HG02759 (cell line): Measurements from ENCODE around the gene WNT10A.
A peak's percentile ranks its signal among the peaks of the same experiment; 100 is the strongest.
"Not testable (repeated sequence)": the region's sequence is repeated elsewhere in the genome, so short reads cannot be mapped to it uniquely, and the experiment has no call there.

Source experiments
- ATAC-seq: cut with Tn5 transposase; IDR thresholded peaks from one replicate; pipeline ENCODE4 v1.9.1; 2021; ENCODE audit warnings: mild to moderate bottlenecking, moderate library complexity; ENCODE audit not compliant: unreplicated experiment

Gene WNT10A

GRCh38 chr2:218880102-218880858 is at the start of gene WNT10A:
Gene WNT10A (plus strand): TSS chr2:218880852. CDS start chr2:218880996, 144 bp downstream.
- ATAC-seq: peak; percentile 73

DNA sequence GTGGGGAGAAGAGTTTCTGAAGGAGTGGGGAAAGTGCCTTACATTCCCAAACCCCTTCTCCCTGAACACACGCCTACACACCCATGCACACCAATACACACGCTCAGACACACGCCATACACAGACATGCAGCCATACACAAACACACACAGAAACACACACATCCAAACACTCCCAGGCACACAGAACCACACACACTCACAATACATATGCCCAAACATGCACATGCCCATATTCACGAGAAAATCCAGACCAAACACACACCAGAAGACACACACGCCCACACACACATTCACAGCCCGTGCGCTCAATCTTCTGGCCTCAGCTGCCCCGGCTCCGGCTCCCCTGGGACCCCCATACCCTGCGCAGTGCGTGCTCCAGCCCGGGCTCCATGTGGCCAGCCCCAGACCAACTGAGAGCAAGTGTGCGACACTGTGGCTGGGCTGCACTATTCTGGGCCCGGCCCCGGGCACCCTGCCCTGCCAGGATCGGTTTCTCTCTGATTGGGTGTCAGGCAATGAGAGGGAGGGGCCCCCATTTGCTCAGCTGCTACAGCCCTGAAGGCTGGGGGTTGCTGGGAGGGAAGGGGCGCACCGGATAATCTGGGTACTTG is 49.2 kb upstream of the WNT10A start, which contains the start of gene PRKAG3:
Gene PRKAG3, minus strand, starts transcription at position 426 of the 613 bp plus-strand sequence.
- no peak for ATAC-seq

GRCh38 chr2:218832081-218832480 is 48.6 kb upstream of the WNT10A start:
- no peak for ATAC-seq

DNA sequence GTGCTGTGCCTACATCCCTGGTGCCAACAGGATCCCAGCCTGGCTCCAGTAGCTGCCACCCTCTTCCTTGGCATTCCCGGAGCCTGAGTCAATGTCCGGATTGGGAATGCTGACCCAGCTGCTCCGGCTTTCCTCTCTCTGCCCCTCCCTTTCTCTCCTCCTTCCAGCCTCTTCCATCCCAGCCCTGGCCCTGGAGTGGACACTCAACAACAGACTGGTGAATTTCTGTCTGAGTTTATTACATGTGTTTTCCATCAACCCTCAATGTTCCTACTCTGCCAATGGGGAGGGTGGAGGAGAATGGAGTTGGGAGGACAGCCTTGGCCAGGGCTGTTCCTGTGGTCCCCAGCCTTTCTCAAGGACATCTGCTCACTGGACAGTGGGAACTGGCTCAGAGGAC is 48.1 kb upstream of the WNT10A start:
- no peak for ATAC-seq

GRCh38 chr2:218833023-218833609 is 47.5 kb upstream of the WNT10A start:
- no peak for ATAC-seq

GRCh38 chr2:218834685-218835084 is 46.0 kb upstream of the WNT10A start:
- ATAC-seq: no peak

DNA sequence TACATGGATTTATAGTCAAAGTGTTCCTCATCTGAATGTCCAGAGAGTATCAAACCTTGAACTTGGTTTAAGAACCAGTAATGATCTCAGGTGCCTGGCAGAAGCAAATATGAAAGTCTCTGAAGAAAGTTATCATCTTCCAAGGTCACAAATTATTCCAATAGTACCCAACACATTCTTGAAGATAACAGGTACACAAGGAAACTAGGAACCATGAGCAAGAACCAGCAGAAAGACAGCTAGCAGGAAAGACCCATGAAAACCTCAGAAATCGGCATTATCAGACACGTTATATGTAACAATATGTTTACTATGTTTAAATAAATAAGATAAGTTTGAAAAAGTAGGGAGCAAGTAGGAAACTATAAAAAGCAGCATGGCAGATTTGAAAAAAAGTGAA is 43.2 kb upstream of the WNT10A start:
- no peak for ATAC-seq

GRCh38 chr2:218839430-218839829 is 41.2 kb upstream of the WNT10A start:
- no peak for ATAC-seq

GRCh38 chr2:218839888-218840287 is 40.8 kb upstream of the WNT10A start:
- no peak for ATAC-seq

- ATAC-seq: not testable (repeated sequence)
Measured at GRCh38 chr2:218844334-218844733, 36.3 kb upstream of the WNT10A start.

- not testable (repeated sequence) for ATAC-seq
Measured at GRCh38 chr2:218846963-218847362, 33.7 kb upstream of the WNT10A start.

DNA sequence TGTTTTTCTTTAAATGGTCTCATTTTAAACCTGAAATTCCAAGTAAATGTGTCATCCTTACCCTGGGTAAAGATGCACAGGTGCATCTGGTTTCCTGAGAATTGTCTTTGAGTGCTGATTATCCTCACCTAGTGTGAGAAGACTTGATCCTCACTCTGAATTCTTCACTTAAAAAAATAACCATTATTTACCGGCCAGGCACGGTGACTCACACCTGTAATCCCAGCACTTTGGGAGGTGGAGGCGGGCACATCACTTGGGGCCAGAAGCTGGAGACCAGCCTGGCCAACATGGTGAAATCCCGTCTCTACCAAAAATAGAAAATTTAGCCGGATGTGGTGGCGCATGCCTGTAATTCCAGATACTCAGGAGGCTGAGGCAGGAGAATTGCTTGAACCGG is 30.9 kb upstream of the WNT10A start:
- ATAC-seq: no peak

GRCh38 chr2:218850796-218851195 is 29.9 kb upstream of the WNT10A start:
- ATAC-seq: no peak

DNA sequence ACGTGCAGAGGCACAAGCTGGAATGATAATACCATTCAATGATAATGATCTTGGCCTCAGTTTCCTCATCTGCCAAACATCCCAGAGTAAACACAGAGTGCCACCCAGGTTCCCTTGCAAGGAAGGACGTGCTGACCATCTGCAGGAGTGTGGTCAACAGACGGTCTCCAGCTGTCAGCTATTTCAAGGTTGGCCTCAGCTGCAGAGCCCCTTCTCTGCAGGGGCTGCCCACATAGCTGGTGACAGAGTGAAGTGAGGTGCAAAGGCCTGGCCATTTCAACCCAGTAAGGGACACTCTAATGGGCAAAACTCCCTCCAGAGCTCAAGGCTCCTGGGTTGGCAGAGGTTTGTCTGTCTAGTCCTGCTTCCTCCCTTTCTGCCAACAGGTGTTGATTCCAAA is 29.4 kb upstream of the WNT10A start:
- ATAC-seq: no peak

- ATAC-seq: no peak
Measured at GRCh38 chr2:218852911-218853667, 27.6 kb upstream of the WNT10A start.

- ATAC-seq: no peak
Measured at GRCh38 chr2:218853766-218854165, 26.9 kb upstream of the WNT10A start.

GRCh38 chr2:218854860-218855259 is 25.8 kb upstream of the WNT10A start:
- ATAC-seq: no peak

DNA sequence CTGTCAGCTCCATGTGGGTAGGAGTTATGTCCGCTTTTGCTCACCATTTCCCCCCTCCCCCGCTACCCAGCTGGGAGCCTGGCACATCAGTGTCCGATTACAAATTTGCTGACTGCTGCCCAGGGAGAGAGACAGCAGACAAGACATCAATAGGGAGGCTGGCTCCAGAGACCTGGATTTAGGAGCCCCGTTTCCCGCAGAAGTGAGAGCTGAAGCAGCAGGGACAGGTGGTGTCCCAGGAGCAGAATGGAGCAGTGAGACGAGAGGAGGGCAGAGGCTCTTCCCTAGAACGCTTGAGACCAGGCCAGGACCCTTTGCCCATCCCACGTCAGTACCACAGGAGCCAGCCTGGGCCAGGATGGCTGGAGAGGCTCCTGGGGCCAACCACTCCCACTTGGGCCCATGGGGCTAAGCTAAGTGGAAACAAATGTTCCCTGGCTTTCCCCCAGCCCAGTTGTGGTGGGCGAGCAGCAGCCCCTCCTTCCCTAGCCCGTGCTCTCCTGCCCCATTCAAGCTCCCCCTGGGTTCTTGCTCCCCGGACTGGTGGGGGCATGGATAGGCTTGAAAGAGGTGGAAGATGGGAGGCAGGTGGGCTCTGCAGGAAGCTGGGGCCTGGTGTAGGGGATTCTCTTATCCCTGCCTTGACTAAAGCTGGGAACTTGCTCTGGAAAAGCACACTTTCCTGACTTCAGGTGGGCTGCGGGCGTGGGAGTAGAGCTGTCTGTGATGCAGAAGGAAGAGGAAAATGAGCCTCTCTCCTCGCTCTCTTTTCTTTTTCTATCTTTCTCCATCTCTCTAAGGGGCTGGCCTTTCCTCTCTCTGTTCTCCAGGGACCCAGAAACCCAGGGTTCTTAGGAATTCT is 25.1 kb upstream of the WNT10A start:
- no peak for ATAC-seq

DNA sequence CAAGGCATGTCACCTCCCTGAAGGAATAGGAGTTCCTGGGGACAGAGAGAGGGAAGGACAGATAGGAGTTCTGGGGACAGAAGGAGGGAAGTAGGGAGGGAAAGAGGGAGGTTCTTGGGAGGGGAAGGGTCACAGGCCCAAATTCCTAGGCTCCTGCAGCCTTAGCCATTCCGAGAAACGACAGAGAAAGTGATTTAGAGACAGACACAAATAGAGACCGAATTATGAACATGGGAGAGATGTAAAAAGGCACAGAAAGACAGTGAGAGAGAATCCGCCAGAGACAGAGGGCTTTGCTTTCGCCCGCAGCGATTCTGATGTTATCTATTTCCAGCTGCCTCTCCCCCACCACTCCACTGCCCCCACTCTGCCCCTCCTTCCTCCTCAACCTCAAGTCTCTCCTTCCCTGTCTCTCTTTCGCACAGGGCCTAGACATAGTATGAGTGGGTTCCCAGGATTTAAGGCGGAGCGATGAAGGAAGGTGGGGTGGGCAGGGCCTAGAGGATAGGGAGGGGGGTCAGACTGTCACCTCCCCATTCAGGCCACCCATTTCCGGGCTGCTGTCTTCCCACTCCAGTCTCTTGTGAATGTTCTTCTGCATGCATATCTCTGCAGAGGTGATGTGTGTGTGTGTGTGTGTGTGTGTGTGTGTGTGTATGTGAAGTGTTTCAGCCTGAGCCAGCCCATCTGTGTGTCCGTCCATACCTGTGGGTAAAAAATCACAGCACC is 24.3 kb upstream of the WNT10A start:
- ATAC-seq: no peak

GRCh38 chr2:218856896-218857243 is 23.8 kb upstream of the WNT10A start:
- no peak for ATAC-seq
